Endothelial cell of umbilical vein (primary cell): Measurements from ENCODE around the gene LAMC2. TPM values are rescaled to one million over a fixed set of nuclear protein-coding genes. Genes with fewer than 3 reads are reported as not detected.
A peak's percentile ranks its signal among the peaks of the same experiment; 100 is the strongest.

Source experiments
- BruUV-seq: library from RNA; stranded (reverse); fragments of 400-500 nt; replicated peaks from 2 replicates; lab custom pipeline; 2021; lab: Mats Ljungman, UMichigan
- CTCF ChIA-PET: fragments of 300-600, 350-600 bp; sonication (Branson Sonifier 250); formaldehyde crosslinking; loops from one replicate; lab custom pipeline; 2021; ENCODE audit warnings: antibody characterized with exemption, inconsistent platforms; lab: Charles Lee
- POLR2A ChIA-PET: fragments of 300-600, 350-600 bp; sonication (Branson Sonifier 250); formaldehyde crosslinking; loops from one replicate; lab custom pipeline; 2021; ENCODE audit warnings: antibody characterized with exemption, inconsistent platforms; lab: Charles Lee
- DNase-seq: peaks from one replicate; pipeline ENCODE4 v3.0.0-alpha.2; 2011; ENCODE audit warnings: low read depth, low spot score
- FAIRE-seq: peaks from 2 replicates; lab custom pipeline; 2011; peaks lifted over from hg19 to GRCh38; lab: Jason Lieb, UNC
- H2AFZ ChIP-seq: 2 replicates; pipeline ENCODE4 v1.6.0; 2012; ENCODE audit warnings: low read depth, low read length, control low read depth, inconsistent platforms
- H3K27ac ChIP-seq: 2 replicates; pipeline ENCODE4 v1.5.1; 2011; ENCODE audit warnings: low read depth, mild to moderate bottlenecking, control low read depth, low read length, moderate library complexity; ENCODE audit not compliant: insufficient read depth
- H3K27me3 ChIP-seq, 2 experiments: 2 replicates each; pipeline versions ENCODE4 v1.6.0 to v1.6.1; 2011; ENCODE audit warnings: low read length in 2 of 2, mixed read lengths in 1 of 2; ENCODE audit not compliant: control insufficient read depth in 2 of 2, insufficient read depth in 2 of 2
- H3K36me3 ChIP-seq, 2 experiments: 2 replicates in 1 of 2; 3 replicates in 1 of 2; pipeline ENCODE4 v1.5.1; 2011; ENCODE audit warnings: low read length in 2 of 2, mild to moderate bottlenecking in 1 of 2, moderate library complexity in 1 of 2; ENCODE audit not compliant: control insufficient read depth in 2 of 2, insufficient read depth in 2 of 2; ENCODE audit errors: extremely low read depth in 1 of 2
- H3K4me1 ChIP-seq: 3 replicates; pipeline ENCODE4 v1.5.1; 2011; ENCODE audit warnings: mild to moderate bottlenecking, low read length; ENCODE audit not compliant: control insufficient read depth, insufficient read depth; ENCODE audit errors: extremely low read depth
- H3K4me2 ChIP-seq: 2 replicates; pipeline ENCODE4 v1.6.1; 2011; ENCODE audit warnings: low read length, control low read depth, mixed read lengths; ENCODE audit not compliant: insufficient read depth
- H3K4me3 ChIP-seq, 3 experiments: fragments of 200-600 bp in 1 of 3; sonication (generic), shearing (Covaris generic) in 1 of 3; replicated peaks in 1 of 3; 2 replicates each; pipeline ENCODE4 v1.5.1; 2011 to 2016; ENCODE audit warnings: control low read depth in 3 of 3, low read length in 3 of 3, mild to moderate bottlenecking in 2 of 3, inconsistent platforms in 1 of 3, low read depth in 1 of 3, moderate library complexity in 1 of 3; ENCODE audit not compliant: insufficient read depth in 1 of 3
- H3K79me2 ChIP-seq: 2 replicates; pipeline ENCODE4 v1.6.0; 2012; ENCODE audit warnings: low read length, inconsistent platforms; ENCODE audit not compliant: control insufficient read depth, insufficient read depth
- H3K9ac ChIP-seq: replicated peaks from 2 replicates; pipeline ENCODE3; 2011; ENCODE audit warnings: low read length, control low read depth; ENCODE audit not compliant: insufficient read depth; ENCODE audit errors: extremely low read depth
- H3K9me1 ChIP-seq: replicated peaks from 3 replicates; pipeline ENCODE4 v1.6.0; 2011; ENCODE audit warnings: mild to moderate bottlenecking, low read length; ENCODE audit not compliant: control insufficient read depth, insufficient read depth; ENCODE audit errors: extremely low read depth
- H3K9me3 ChIP-seq: replicated peaks from 2 replicates; pipeline ENCODE4 v1.5.1; 2012; ENCODE audit warnings: low read length, inconsistent platforms; ENCODE audit not compliant: control insufficient read depth, insufficient read depth
- H4K20me1 ChIP-seq: replicated peaks from 2 replicates; pipeline ENCODE3; 2011; ENCODE audit warnings: mild to moderate bottlenecking, low read length; ENCODE audit not compliant: control insufficient read depth, insufficient read depth; ENCODE audit errors: extremely low read depth
- CTCF ChIP-seq, 2 donors: IDR thresholded peaks; 1 replicate in 1 of 2; 2 replicates in 1 of 2; pipeline ENCODE4 v1.5.1; 2011; ENCODE audit warnings: low read length in 2 of 2, mild to moderate bottlenecking in 2 of 2, moderate library complexity in 2 of 2, control low read depth in 1 of 2, inconsistent platforms in 1 of 2, low read depth in 1 of 2; ENCODE audit not compliant: insufficient read depth in 1 of 2; ENCODE audit errors: extremely low read depth in 1 of 2
- EZH2 ChIP-seq: IDR thresholded peaks from 2 replicates; pipeline ENCODE4 v1.6.1; 2012; ENCODE audit warnings: borderline replicate concordance, low read depth, mild to moderate bottlenecking, moderate library complexity, low read length, inconsistent platforms; ENCODE audit not compliant: severe bottlenecking
- FOS ChIP-seq: IDR thresholded peaks from 2 replicates; pipeline ENCODE4 v1.6.1; 2011; ENCODE audit warnings: mild to moderate bottlenecking, low read length, moderate library complexity, borderline replicate concordance; ENCODE audit not compliant: insufficient read depth
- GATA2 ChIP-seq: IDR thresholded peaks from 2 replicates; pipeline ENCODE4 v1.7.0; 2011; ENCODE audit warnings: low read depth, mild to moderate bottlenecking, moderate library complexity, mixed read lengths, low read length; ENCODE audit not compliant: insufficient read length, insufficient read depth
- JUN ChIP-seq: IDR thresholded peaks from 2 replicates; pipeline ENCODE4 v1.6.1; 2011; ENCODE audit warnings: borderline replicate concordance, low read depth; ENCODE audit not compliant: insufficient read length, insufficient read depth
- MYC ChIP-seq: IDR thresholded peaks from one replicate; pipeline ENCODE4 v1.6.1; 2011; ENCODE audit warnings: mild to moderate bottlenecking, low read depth, low read length
- POLR2A ChIP-seq: IDR thresholded peaks from 2 replicates; pipeline ENCODE4 v1.6.1; 2012; ENCODE audit warnings: low read depth, mild to moderate bottlenecking, control low read depth, low read length
- POLR2AphosphoS5 ChIP-seq: IDR thresholded peaks from 2 replicates; pipeline ENCODE4 v1.6.1; 2012; ENCODE audit warnings: low read depth, mild to moderate bottlenecking, control low read depth, low read length, moderate library complexity; ENCODE audit not compliant: insufficient read depth
- dilution Hi-C: fragments of 300-500 bp; cut with MboI; formaldehyde crosslinking; loops from one replicate; pipeline ENCODE4 v1.15.0; 2019; ENCODE audit warnings: low sequenced_read_pairs; ENCODE audit not compliant: extremely low pct_ligation_motif_present
- intact Hi-C: fragments of 100-400 bp; cut with micrococcal nuclease; formaldehyde crosslinking; loops from one replicate; pipeline ENCODE4 v1.10.0; 2022
- polyA plus RNA-seq, 4 experiments: library from polyadenylated mRNA; depleted of rRNA in 3 of 4; stranded (reverse) in 3 of 4; unstranded in 1 of 4; fragments of >200 nt; gene quantifications; 2 replicates each; pipeline versions ENCODE4 v1.2.1 to v1.2.3, GENCODE V29; 2011 to 2012; ENCODE audit warnings: missing spikeins in 1 of 4
- total RNA-seq: library from RNA; stranded (reverse); gene quantifications from 2 replicates; pipeline ENCODE4 v1.2.3, GENCODE V29; 2021
- TF ChIP-seq, protein P1 (sequence below): IDR thresholded peaks from 2 replicates; pipeline ENCODE4 v1.6.1; 2011; ENCODE audit not compliant: insufficient read depth, insufficient read length

Gene LAMC2
- total and polyA plus RNA-seq, 2 donors (not counting 3 experiments of a cell fraction or from before 2014, with no cell fraction given): 0.23 to 0.82 TPM

- intact Hi-C loops (no loop called here), dilution Hi-C loops (no loop called here)
- DNase-seq: no peak
- no peak overlapping the region for H3K4me3 ChIP-seq
- H3K9me3 ChIP-seq: no peaks in the 10 kb centered on the region
- POLR2A ChIA-PET: no interaction called here
- peaks cover 0 to 3% of the 10 kb centered on the region in 2 experiments for H3K27me3 ChIP-seq
- BruUV-seq: no TSS peak
- H3K9me1 ChIP-seq: no peaks in the 10 kb centered on the region
- peak; percentile 8 for FAIRE-seq
- H4K20me1 ChIP-seq: no peaks in the 10 kb centered on the region
- peaks cover 4% of the 10 kb centered on the region for H3K4me1 ChIP-seq
- H2AFZ ChIP-seq: no peak overlapping the region
- no peaks in the 10 kb centered on the region for H3K79me2 ChIP-seq
- CTCF ChIA-PET: interaction anchor here (1.0 to 2.6 kb wide), 6 partner anchors 8 to 257 kb away, joined by 3 to 9 read pairs (median 6); no protein-coding TSS in a partner anchor
- H3K4me2 ChIP-seq: no peak overlapping the region
- H3K27ac ChIP-seq: no peak overlapping the region
- H3K36me3 ChIP-seq: no peaks in the 10 kb centered on the region
- H3K9ac ChIP-seq: no peak overlapping the region
- TF ChIP-seq EZH2: no peak
- TF ChIP-seq, protein P1, sequence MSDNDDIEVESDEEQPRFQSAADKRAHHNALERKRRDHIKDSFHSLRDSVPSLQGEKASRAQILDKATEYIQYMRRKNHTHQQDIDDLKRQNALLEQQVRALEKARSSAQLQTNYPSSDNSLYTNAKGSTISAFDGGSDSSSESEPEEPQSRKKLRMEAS: no peak
- TF ChIP-seq JUN: no peak
- TF ChIP-seq CTCF (IDR thresholded peaks at IDR 0.05; ENCODE audit: extremely low read depth in 1 of 2, insufficient read depth in 1 of 2, low read depth in 1 of 2, low read length in 2 of 2): no peak
- TF ChIP-seq MYC: no peak
- no peak for TF ChIP-seq POLR2AphosphoS5
- no peak for TF ChIP-seq GATA2
- TF ChIP-seq FOS: no peak
- TF ChIP-seq POLR2A: no peak
These were observed 33.5 kb downstream of the LAMC2 start for GRCh38 chr1:183219616-183220009.
